SK-N-SH treated with all-trans-retinoic acid at 6 μM for 48 hours (cell line): ENCODE measurements around the gene LY86.

ENCODE experiments used
- ATAC-seq: fragments of 200-7000 bp; cut with Tn5 transposase; 3 replicates; pipeline ENCODE4 v1.9.1; 2020; ENCODE audit warnings: mild to moderate bottlenecking, moderate library complexity
- ARNTL ChIP-seq: fragments of 450-650 bp; formaldehyde crosslinking; IDR thresholded peaks from 2 replicates; pipeline ENCODE4 v1.5.0; 2020; ENCODE audit warnings: low read depth, mild to moderate bottlenecking, moderate library complexity, borderline replicate concordance
- BACH2 ChIP-seq: fragments of 250-450 bp; sonication (Bioruptor Pico); IDR thresholded peaks from 2 replicates; pipeline ENCODE4 v1.9.0; 2021; ENCODE audit warnings: mild to moderate bottlenecking, borderline replicate concordance
- CSDC2 ChIP-seq: fragments of 250-450 bp; sonication (Bioruptor Pico); IDR thresholded peaks from 2 replicates; pipeline ENCODE4 v1.5.0; 2020; ENCODE audit warnings: mild to moderate bottlenecking, moderate library complexity
- ESRRG ChIP-seq: fragments of 250-450 bp; sonication (Bioruptor Pico); IDR thresholded peaks from 2 replicates; pipeline ENCODE4 v1.6.1; 2021; ENCODE audit warnings: mild to moderate bottlenecking
- GLIS3 ChIP-seq: fragments of 250-450 bp; sonication (Bioruptor Pico); IDR thresholded peaks from 2 replicates; pipeline ENCODE4 v1.5.0; 2020; ENCODE audit warnings: mild to moderate bottlenecking, moderate library complexity
- ISL1 ChIP-seq: fragments of 250-450 bp; sonication (Bioruptor Pico); IDR thresholded peaks from 2 replicates; pipeline ENCODE4 v2.1.2; 2022; ENCODE audit warnings: mild to moderate bottlenecking, moderate library complexity
- OSR1 ChIP-seq: fragments of 250-450 bp; sonication (Bioruptor Pico); IDR thresholded peaks from 2 replicates; pipeline ENCODE4 v1.8.0; 2022; ENCODE audit warnings: moderate library complexity, mild to moderate bottlenecking, inconsistent platforms
- PPARA ChIP-seq: fragments of 250-450 bp; sonication (Bioruptor Pico); IDR thresholded peaks from 2 replicates; pipeline ENCODE4 v1.5.0; 2020; ENCODE audit warnings: mild to moderate bottlenecking, borderline replicate concordance
- RARB ChIP-seq: fragments of 250-450 bp; sonication (Bioruptor Pico); IDR thresholded peaks from 2 replicates; pipeline ENCODE4 v1.8.0; 2021; ENCODE audit warnings: mild to moderate bottlenecking, moderate library complexity
- SNAI2 ChIP-seq: fragments of 250-450 bp; sonication (Bioruptor Pico); IDR thresholded peaks from 2 replicates; pipeline ENCODE4 v1.5.0; 2020; ENCODE audit warnings: mild to moderate bottlenecking, moderate library complexity
- TCF4 ChIP-seq: fragments of 250-450 bp; sonication (Bioruptor Pico); IDR thresholded peaks from 2 replicates; pipeline ENCODE4 v1.8.0; 2021; ENCODE audit warnings: mild to moderate bottlenecking, moderate library complexity, borderline replicate concordance
- TOX ChIP-seq: fragments of 250-450 bp; sonication (Bioruptor Pico); IDR thresholded peaks from 2 replicates; pipeline ENCODE4 v1.8.0; 2021; ENCODE audit warnings: mild to moderate bottlenecking, moderate library complexity, borderline replicate concordance
- ZC3H10 ChIP-seq: fragments of 250-450 bp; sonication (Bioruptor Pico); IDR thresholded peaks from 2 replicates; pipeline ENCODE4 v1.5.1; 2021; ENCODE audit warnings: mild to moderate bottlenecking, moderate library complexity
- ZFP3 ChIP-seq: fragments of 250-450 bp; sonication (Bioruptor Pico); IDR thresholded peaks from 2 replicates; pipeline ENCODE4 v1.5.0; 2020; ENCODE audit warnings: mild to moderate bottlenecking, moderate library complexity
- ZFP30 ChIP-seq: fragments of 450-650 bp; formaldehyde crosslinking; IDR thresholded peaks from 2 replicates; pipeline ENCODE4 v1.5.0; 2022; ENCODE audit warnings: mild to moderate bottlenecking, moderate library complexity
- ZNF565 ChIP-seq: fragments of 450-650 bp; formaldehyde crosslinking; conservative IDR thresholded peaks from 2 replicates; pipeline ENCODE4 v1.5.0; 2020; ENCODE audit warnings: low read depth, mild to moderate bottlenecking, moderate library complexity
- ZNF70 ChIP-seq: fragments of 450-650 bp; formaldehyde crosslinking; IDR thresholded peaks from 2 replicates; pipeline ENCODE4 v1.5.0; 2020; ENCODE audit warnings: mild to moderate bottlenecking, moderate library complexity
- ZNF8 ChIP-seq: fragments of 450-650 bp; formaldehyde crosslinking; IDR thresholded peaks from 2 replicates; pipeline ENCODE4 v1.5.0; 2020; ENCODE audit warnings: mild to moderate bottlenecking, moderate library complexity
- TF ChIP-seq, protein P1 (sequence below): fragments of 250-450 bp; sonication (Bioruptor Pico); IDR thresholded peaks from 2 replicates; pipeline ENCODE4 v1.5.0; 2020; ENCODE audit warnings: mild to moderate bottlenecking, moderate library complexity
- TF ChIP-seq, protein P2 (sequence below): fragments of 250-450 bp; sonication (Bioruptor Pico); IDR thresholded peaks from 2 replicates; pipeline ENCODE4 v1.8.0; 2020; ENCODE audit warnings: mild to moderate bottlenecking, moderate library complexity, borderline replicate concordance
- TF ChIP-seq, protein P3 (sequence below): fragments of 250-450 bp; sonication (Bioruptor Pico); IDR thresholded peaks from 2 replicates; pipeline ENCODE4 v1.5.1; 2021; ENCODE audit warnings: mild to moderate bottlenecking, moderate library complexity
- TF ChIP-seq, protein P4 (sequence below): fragments of 250-450 bp; sonication (Bioruptor Pico); IDR thresholded peaks from 2 replicates; pipeline ENCODE4 v1.5.1; 2020; ENCODE audit warnings: low read depth, mild to moderate bottlenecking, moderate library complexity
- TF ChIP-seq, protein P5 (sequence below): fragments of 250-450 bp; sonication (Bioruptor Pico); IDR thresholded peaks from 2 replicates; pipeline ENCODE4 v1.8.0; 2021; ENCODE audit warnings: low read depth, mild to moderate bottlenecking, moderate library complexity, borderline replicate concordance

Gene LY86

DNA sequence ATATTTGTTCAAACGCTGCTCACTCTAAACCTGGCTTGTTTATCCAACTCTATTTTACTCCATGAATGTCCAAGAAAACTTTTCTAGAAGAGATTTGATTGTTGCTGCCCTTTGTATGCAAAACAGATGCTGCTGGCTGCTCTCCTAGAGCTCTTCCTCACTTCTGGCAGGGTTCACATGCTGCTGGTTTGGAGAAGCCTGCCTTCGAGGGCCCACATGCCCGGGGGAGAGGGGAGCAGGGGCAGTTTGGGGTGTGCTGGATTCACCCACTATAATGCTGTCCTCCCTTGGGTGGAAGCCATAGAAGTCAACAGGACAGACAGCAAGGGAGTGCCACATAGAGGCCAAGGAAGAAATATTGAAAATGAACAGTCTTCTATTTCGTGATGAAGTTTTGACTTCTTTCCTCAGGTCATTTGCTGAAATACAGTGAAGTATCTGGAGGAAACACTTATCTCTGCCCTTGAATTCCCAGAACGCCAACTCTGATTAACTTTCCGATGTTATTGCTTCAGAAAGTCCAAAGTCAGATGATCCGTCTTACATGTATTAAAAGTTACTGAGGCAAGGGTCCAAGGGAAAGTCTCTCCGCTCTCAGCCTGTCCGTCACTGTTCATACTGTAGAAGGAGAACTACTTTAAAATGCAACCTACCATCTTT lies 32.4 kb downstream of the LY86 start:
- no peak for ATAC-seq

DNA sequence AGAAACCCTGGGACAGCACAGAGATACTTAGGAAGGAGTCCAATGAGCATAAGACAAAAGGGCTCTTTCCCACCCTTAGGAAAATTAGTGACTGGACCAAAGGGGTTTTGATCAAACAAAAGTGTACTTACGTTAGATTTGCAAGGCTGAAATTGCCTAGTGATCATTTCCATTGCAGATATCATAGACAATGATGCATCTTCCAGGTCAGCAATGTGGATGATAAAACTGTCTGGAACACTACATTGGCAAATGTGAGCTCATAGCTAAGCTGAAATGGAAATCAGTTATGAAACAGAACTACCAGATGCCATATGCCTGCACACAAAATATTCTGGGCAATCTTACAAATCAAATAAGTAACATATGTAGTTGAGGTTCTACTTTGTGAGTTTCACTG lies 34.0 kb downstream of the LY86 start:
- TF ChIP-seq TCF4 (CRISPR knock-in tag) = no peak
- no peak for TF ChIP-seq ISL1 (CRISPR knock-in tag)
- no peak for TF ChIP-seq ZFP30 (CRISPR knock-in tag)
- no peak for TF ChIP-seq ZFP3 (CRISPR knock-in tag)
- TF ChIP-seq, protein P1, sequence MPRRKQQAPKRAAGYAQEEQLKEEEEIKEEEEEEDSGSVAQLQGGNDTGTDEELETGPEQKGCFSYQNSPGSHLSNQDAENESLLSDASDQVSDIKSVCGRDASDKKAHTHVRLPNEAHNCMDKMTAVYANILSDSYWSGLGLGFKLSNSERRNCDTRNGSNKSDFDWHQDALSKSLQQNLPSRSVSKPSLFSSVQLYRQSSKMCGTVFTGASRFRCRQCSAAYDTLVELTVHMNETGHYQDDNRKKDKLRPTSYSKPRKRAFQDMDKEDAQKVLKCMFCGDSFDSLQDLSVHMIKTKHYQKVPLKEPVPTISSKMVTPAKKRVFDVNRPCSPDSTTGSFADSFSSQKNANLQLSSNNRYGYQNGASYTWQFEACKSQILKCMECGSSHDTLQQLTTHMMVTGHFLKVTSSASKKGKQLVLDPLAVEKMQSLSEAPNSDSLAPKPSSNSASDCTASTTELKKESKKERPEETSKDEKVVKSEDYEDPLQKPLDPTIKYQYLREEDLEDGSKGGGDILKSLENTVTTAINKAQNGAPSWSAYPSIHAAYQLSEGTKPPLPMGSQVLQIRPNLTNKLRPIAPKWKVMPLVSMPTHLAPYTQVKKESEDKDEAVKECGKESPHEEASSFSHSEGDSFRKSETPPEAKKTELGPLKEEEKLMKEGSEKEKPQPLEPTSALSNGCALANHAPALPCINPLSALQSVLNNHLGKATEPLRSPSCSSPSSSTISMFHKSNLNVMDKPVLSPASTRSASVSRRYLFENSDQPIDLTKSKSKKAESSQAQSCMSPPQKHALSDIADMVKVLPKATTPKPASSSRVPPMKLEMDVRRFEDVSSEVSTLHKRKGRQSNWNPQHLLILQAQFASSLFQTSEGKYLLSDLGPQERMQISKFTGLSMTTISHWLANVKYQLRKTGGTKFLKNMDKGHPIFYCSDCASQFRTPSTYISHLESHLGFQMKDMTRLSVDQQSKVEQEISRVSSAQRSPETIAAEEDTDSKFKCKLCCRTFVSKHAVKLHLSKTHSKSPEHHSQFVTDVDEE (CRISPR knock-in tag) = no peak
- no peak for TF ChIP-seq SNAI2 (CRISPR knock-in tag)
- TF ChIP-seq ZC3H10 (CRISPR knock-in tag) = no peak
- TF ChIP-seq, protein P2, sequence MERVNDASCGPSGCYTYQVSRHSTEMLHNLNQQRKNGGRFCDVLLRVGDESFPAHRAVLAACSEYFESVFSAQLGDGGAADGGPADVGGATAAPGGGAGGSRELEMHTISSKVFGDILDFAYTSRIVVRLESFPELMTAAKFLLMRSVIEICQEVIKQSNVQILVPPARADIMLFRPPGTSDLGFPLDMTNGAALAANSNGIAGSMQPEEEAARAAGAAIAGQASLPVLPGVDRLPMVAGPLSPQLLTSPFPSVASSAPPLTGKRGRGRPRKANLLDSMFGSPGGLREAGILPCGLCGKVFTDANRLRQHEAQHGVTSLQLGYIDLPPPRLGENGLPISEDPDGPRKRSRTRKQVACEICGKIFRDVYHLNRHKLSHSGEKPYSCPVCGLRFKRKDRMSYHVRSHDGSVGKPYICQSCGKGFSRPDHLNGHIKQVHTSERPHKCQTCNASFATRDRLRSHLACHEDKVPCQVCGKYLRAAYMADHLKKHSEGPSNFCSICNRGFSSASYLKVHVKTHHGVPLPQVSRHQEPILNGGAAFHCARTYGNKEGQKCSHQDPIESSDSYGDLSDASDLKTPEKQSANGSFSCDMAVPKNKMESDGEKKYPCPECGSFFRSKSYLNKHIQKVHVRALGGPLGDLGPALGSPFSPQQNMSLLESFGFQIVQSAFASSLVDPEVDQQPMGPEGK = no peak
- no peak for TF ChIP-seq ZNF565 (CRISPR knock-in tag)
- TF ChIP-seq OSR1 = no peak
- no peak for TF ChIP-seq ESRRG (CRISPR knock-in tag)
- TF ChIP-seq TOX = no peak
- TF ChIP-seq RARB (CRISPR knock-in tag) = no peak
- TF ChIP-seq ZNF70 (CRISPR knock-in tag) = no peak
- TF ChIP-seq GLIS3 (CRISPR knock-in tag) = no peak
- no peak for TF ChIP-seq ARNTL (CRISPR knock-in tag)
- TF ChIP-seq CSDC2 (CRISPR knock-in tag) = no peak
- TF ChIP-seq PPARA = no peak
- TF ChIP-seq, protein P3, sequence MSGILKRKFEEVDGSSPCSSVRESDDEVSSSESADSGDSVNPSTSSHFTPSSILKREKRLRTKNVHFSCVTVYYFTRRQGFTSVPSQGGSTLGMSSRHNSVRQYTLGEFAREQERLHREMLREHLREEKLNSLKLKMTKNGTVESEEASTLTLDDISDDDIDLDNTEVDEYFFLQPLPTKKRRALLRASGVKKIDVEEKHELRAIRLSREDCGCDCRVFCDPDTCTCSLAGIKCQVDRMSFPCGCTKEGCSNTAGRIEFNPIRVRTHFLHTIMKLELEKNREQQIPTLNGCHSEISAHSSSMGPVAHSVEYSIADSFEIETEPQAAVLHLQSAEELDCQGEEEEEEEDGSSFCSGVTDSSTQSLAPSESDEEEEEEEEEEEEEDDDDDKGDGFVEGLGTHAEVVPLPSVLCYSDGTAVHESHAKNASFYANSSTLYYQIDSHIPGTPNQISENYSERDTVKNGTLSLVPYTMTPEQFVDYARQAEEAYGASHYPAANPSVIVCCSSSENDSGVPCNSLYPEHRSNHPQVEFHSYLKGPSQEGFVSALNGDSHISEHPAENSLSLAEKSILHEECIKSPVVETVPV (CRISPR knock-in tag) = no peak
- ATAC-seq = no peak

More for the DNA sequence above, 32.4 kb downstream of the LY86 start:
- no peak for TF ChIP-seq CSDC2 (CRISPR knock-in tag)
- no peak for TF ChIP-seq BACH2 (CRISPR knock-in tag)
- no peak for TF ChIP-seq ESRRG (CRISPR knock-in tag)
- TF ChIP-seq PPARA = no peak
- no peak for TF ChIP-seq ZNF70 (CRISPR knock-in tag)
- TF ChIP-seq ZFP30 (CRISPR knock-in tag) = no peak
- TF ChIP-seq, protein P3 (CRISPR knock-in tag) = no peak
- TF ChIP-seq, protein P4, sequence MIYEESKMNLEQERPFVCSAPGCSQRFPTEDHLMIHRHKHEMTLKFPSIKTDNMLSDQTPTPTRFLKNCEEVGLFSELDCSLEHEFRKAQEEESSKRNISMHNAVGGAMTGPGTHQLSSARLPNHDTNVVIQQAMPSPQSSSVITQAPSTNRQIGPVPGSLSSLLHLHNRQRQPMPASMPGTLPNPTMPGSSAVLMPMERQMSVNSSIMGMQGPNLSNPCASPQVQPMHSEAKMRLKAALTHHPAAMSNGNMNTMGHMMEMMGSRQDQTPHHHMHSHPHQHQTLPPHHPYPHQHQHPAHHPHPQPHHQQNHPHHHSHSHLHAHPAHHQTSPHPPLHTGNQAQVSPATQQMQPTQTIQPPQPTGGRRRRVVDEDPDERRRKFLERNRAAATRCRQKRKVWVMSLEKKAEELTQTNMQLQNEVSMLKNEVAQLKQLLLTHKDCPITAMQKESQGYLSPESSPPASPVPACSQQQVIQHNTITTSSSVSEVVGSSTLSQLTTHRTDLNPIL (CRISPR knock-in tag) = no peak

DNA sequence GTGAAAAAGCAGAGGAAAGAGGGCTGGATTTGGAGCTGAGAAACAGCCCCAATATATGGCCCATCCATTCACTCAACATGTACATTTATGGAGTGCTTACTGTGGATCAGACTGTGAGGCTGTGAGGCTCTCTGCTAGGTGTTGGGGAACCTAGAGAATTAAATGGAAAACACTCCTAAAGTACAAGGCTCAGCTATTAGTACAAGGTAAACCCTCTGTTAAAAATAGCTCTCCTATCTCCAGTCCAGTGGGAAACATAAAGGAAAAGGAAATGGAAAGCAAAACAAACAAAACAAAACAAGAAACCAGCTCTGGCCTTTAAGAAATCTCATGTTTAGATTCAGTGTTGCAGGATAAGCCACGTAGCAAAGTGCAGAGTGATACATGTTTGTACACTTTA lies 35.0 kb downstream of the LY86 start:
- ATAC-seq = no peak
- TF ChIP-seq, protein P5, sequence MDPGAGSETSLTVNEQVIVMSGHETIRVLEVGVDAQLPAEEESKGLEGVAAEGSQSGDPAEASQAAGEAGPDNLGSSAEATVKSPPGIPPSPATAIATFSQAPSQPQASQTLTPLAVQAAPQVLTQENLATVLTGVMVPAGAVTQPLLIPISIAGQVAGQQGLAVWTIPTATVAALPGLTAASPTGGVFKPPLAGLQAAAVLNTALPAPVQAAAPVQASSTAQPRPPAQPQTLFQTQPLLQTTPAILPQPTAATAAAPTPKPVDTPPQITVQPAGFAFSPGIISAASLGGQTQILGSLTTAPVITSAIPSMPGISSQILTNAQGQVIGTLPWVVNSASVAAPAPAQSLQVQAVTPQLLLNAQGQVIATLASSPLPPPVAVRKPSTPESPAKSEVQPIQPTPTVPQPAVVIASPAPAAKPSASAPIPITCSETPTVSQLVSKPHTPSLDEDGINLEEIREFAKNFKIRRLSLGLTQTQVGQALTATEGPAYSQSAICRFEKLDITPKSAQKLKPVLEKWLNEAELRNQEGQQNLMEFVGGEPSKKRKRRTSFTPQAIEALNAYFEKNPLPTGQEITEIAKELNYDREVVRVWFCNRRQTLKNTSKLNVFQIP (CRISPR knock-in tag) = no peak
- TF ChIP-seq PPARA = no peak
- no peak for TF ChIP-seq ZNF8 (CRISPR knock-in tag)
- no peak for TF ChIP-seq ISL1 (CRISPR knock-in tag)
- TF ChIP-seq GLIS3 (CRISPR knock-in tag) = no peak
- TF ChIP-seq BACH2 (CRISPR knock-in tag) = no peak
